ENCODE data around the gene RPL39.

DNA sequence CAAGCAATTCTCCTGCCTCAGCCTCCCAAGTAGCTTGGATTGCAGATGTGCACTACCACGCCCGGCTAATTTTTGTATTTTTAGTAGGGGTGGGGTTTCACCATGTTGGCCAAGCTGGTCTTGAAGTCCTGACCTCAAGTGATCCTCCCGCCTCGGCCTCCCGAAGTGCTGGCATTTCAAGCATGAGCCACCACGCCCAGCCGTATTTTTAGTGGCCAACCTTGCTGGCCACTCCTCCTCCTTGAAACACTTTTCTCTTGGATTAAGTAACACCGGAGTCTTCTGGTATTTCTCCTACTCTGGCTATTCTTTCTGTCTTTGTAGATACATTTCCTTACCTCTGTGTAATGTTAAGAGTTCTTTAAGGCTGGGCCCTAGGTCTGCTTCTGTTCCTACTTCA is 11.1 kb upstream of the RPL39 start:
- TF ChIP-seq GATA2 (IDR thresholded peaks at IDR 0.05; ENCODE audit: low read depth, low read length) (no peak), GATA3 (IDR thresholded peaks at IDR 0.05; ENCODE audit: low read depth, low read length) (no peak)
